Measurements from ENCODE around the gene PARD3B. TPM values are rescaled to one million over a fixed set of nuclear protein-coding genes. Genes with fewer than 3 reads are reported as not detected.

The PARD3B gene
- total RNA-seq, 2 experiments from 2014 or later = 0.11 to 0.88 TPM

DNA sequence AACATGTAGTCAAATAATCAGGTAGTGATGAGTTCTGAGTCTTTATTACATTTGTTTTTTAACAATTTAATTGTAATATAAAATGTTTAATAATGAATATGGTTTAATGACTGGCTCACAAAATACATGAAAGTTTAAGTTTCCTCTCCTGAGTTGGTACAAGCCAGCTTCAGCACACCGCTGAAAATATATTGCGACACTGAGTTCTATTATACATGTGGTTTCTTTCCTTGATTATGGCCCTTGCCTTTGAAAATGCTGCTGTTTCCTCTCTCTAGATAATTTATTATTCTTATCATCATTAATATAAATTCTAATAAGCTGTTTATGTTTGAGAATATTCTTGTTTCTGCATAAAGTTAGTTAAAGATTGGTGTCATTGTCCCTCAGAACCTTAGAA is 249.3 kb downstream of the PARD3B start:
- H3K27me3 Mint-ChIP-seq = peaks cover 2% of the 10 kb centered on the region
- intact Hi-C loops (cut with micrococcal nuclease) = no loop called here
- no peak for DNase-seq
- H3K27ac Mint-ChIP-seq = no peak overlapping the region
- H3K36me3 Mint-ChIP-seq (ENCODE audit: low read depth) = no peaks in the 10 kb centered on the region
- no peak for ATAC-seq
- TF ChIP-seq, protein P1, sequence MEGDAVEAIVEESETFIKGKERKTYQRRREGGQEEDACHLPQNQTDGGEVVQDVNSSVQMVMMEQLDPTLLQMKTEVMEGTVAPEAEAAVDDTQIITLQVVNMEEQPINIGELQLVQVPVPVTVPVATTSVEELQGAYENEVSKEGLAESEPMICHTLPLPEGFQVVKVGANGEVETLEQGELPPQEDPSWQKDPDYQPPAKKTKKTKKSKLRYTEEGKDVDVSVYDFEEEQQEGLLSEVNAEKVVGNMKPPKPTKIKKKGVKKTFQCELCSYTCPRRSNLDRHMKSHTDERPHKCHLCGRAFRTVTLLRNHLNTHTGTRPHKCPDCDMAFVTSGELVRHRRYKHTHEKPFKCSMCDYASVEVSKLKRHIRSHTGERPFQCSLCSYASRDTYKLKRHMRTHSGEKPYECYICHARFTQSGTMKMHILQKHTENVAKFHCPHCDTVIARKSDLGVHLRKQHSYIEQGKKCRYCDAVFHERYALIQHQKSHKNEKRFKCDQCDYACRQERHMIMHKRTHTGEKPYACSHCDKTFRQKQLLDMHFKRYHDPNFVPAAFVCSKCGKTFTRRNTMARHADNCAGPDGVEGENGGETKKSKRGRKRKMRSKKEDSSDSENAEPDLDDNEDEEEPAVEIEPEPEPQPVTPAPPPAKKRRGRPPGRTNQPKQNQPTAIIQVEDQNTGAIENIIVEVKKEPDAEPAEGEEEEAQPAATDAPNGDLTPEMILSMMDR (IDR thresholded peaks at IDR 0.05) = no peak
- H3K4me1 Mint-ChIP-seq (ENCODE audit: low read depth) = no peaks in the 10 kb centered on the region
- H3K9me3 Mint-ChIP-seq = no peaks in the 10 kb centered on the region
- ChIA-PET CTCF (no interaction called here), POLR2A (no interaction called here)
- no peak overlapping the region for H3K4me3 Mint-ChIP-seq

DNA sequence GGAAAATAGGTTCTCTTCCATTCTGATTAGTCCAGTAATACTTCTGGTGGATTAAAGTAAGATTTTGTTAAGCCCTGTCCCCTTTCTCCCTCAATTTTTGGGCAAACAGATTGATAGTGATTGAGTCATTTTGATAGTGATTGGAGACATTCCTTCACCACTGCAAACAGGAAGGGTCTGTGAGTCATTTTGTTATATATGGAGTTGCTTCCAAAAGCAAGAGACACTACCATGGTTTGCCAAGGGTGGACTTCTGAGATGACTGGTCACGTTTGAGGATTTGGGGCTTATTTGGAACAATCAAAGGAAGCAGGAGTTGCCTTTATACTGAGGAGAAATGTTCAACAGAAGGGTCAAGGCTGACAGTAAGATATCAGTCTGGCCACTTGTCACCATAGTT is 249.9 kb downstream of the PARD3B start:
- no peak overlapping the region for H3K27ac Mint-ChIP-seq
- TF ChIP-seq, protein P1 (IDR thresholded peaks at IDR 0.05) = no peak
- no peaks in the 10 kb centered on the region for H3K9me3 Mint-ChIP-seq
- ChIA-PET CTCF (no interaction called here), POLR2A (no interaction called here)
- intact Hi-C loops (cut with micrococcal nuclease) = no loop called here
- no peaks in the 10 kb centered on the region for H3K4me1 Mint-ChIP-seq (ENCODE audit: low read depth)
- no peak overlapping the region for H3K4me3 Mint-ChIP-seq
- DNase-seq (no peak), ATAC-seq (no peak)
- H3K36me3 Mint-ChIP-seq (ENCODE audit: low read depth) = no peaks in the 10 kb centered on the region
- peaks cover 2% of the 10 kb centered on the region for H3K27me3 Mint-ChIP-seq

DNA sequence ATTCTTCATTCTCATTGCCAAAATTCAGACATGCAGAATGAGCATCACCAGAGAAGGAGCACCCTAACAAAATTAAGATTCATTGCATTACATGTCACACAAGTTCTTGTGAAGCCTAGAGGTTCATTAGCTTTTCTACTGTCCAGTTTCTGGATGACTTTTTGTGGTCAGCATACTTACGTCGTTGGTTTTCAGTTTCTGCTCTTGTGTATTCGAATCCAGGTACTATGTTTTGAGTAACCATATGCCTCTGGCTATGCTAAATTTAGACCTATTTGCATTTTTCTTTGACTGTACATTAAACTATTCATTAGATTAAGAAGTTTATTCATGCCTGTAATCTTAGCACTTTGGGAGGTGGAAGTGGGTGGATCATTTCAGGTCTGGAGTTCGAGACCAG is 251.3 kb downstream of the PARD3B start:
- H3K36me3 Mint-ChIP-seq (ENCODE audit: low read depth) = no peaks in the 10 kb centered on the region
- no peaks in the 10 kb centered on the region for H3K4me1 Mint-ChIP-seq (ENCODE audit: low read depth)
- CTCF ChIA-PET = interaction anchor here (0.5 to 0.9 kb wide), 2 partner anchors 22 to 879 kb away, joined by 3 to 4 read pairs; no protein-coding TSS in a partner anchor
- H3K4me3 Mint-ChIP-seq = no peak overlapping the region
- TF ChIP-seq, protein P1 (IDR thresholded peaks at IDR 0.05) = no peak
- no peaks in the 10 kb centered on the region for H3K9me3 Mint-ChIP-seq
- intact Hi-C loops (cut with micrococcal nuclease) = no loop called here
- POLR2A ChIA-PET = interaction anchor here (0.6 kb wide), 1 partner anchor 430 kb away, joined by 3 read pairs; no protein-coding TSS in a partner anchor
- H3K27ac Mint-ChIP-seq = no peak overlapping the region
- H3K27me3 Mint-ChIP-seq = peaks cover 2% of the 10 kb centered on the region
- ATAC-seq (no peak), DNase-seq (no peak)

DNA sequence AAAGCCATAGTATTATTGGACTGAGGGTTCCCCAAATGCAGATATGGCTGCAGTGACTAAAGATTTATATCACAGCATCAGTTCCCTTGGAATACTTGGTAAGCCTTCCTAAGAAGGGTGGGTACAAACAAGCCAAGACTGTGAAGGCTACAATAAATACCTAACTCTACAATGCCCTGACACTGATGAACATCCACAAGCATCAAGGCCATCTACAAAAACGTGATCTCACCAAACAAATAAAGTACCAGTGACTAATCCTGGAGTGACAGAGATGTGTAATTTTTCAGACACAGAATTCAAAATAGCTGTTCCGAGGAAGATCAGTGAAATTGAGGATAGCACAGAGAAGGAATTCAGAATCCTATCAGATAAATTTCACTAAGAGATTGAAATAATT is 254.5 kb downstream of the PARD3B start:
- ATAC-seq (no peak), DNase-seq (no peak)
- Mint-ChIP-seq H3K9me3 (peaks cover 3% of the 10 kb centered on the region), H3K27ac (no peak overlapping the region), H3K27me3 (no peaks in the 10 kb centered on the region), H3K36me3 (ENCODE audit: low read depth) (no peaks in the 10 kb centered on the region), H3K4me3 (no peak overlapping the region), H3K4me1 (ENCODE audit: low read depth) (peaks cover 5% of the 10 kb centered on the region)
- POLR2A ChIA-PET = no interaction called here
- TF ChIP-seq, protein P1 (IDR thresholded peaks at IDR 0.05) = no peak
- CTCF ChIA-PET = no interaction called here
- intact Hi-C loops (cut with micrococcal nuclease) = no loop called here

DNA sequence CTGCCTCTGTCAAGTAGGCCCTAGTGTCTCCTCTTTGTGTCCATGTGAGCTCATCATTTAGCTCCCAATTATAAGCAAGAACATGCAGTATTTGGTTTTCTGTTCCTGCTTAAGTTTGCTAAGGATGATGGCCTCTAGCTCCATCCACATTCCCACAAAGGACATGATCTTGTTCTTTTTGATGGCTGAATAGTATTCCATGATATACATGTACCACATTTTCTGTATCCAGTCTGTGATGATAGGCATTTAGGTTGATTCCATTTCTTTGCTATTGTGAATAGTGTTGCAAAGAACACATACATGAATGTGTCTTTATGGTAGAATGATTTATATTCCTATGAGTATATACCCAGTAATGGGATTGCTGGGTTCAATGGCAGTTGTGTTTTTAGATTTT is 263.2 kb downstream of the PARD3B start:
- DNase-seq (no peak), ATAC-seq (no peak)
- Mint-ChIP-seq H3K4me1 (ENCODE audit: low read depth) (peaks cover 1% of the 10 kb centered on the region), H3K4me3 (no peak overlapping the region), H3K27ac (no peak overlapping the region), H3K27me3 (no peaks in the 10 kb centered on the region), H3K9me3 (peaks cover 29% of the 10 kb centered on the region), H3K36me3 (ENCODE audit: low read depth) (peaks cover 3% of the 10 kb centered on the region)
- intact Hi-C loops (cut with micrococcal nuclease) = no loop called here
- ChIA-PET POLR2A (no interaction called here), CTCF (no interaction called here)
- TF ChIP-seq, protein P1 (IDR thresholded peaks at IDR 0.05) = no peak
